Keratinocyte (primary cell): ENCODE data around the gene PIGC.

Source experiments
- EZH2 ChIP-seq: IDR thresholded peaks from one replicate; pipeline ENCODE4 v1.6.1; 2012; ENCODE audit warnings: inconsistent platforms, mild to moderate bottlenecking, low read length, moderate library complexity
- TF ChIP-seq, protein P1 (sequence below), 3 experiments: IDR thresholded peaks in 1 of 3; conservative IDR thresholded peaks in 1 of 3; optimal IDR thresholded peaks in 1 of 3; 2 replicates in 2 of 3; 3 replicates in 1 of 3; pipeline versions ENCODE3 to v1.5.1; 2011; ENCODE audit warnings: low read length in 3 of 3, mild to moderate bottlenecking in 3 of 3, moderate library complexity in 2 of 3, control low read depth in 1 of 3, inconsistent platforms in 1 of 3; ENCODE audit not compliant: insufficient read depth in 2 of 3; ENCODE audit errors: extremely low read depth in 1 of 3

DNA sequence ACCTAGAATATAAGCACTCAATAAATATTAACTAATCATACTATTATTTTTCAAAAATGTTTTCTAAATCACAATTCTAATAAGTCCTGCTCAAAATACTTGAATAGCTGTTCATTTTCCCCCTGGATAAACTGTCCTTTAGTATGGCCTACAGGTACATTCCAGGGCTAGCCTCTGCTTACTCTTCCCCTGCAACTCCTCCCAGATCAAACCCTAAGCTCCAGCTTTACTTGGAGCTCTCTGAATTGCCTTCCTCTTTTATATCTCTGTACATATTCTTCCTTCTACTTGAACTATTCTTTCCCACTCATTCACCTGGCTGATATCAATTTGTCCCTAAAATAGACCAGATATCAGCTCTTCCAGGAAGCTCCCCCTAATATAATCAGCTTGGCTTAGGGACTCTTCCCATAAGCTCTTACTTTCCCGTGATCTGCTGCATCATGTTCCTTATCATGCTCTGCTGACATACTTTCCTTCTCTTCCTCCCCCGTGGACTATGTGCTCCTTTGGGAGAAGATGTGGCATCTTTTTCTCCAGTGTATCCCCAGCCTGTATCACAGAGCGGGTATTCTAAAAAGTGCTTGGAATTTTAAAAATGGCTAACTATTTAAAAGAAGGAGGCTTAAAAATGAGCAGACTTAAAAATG lies 43.1 kb upstream of the PIGC start:
- TF ChIP-seq, protein P1, sequence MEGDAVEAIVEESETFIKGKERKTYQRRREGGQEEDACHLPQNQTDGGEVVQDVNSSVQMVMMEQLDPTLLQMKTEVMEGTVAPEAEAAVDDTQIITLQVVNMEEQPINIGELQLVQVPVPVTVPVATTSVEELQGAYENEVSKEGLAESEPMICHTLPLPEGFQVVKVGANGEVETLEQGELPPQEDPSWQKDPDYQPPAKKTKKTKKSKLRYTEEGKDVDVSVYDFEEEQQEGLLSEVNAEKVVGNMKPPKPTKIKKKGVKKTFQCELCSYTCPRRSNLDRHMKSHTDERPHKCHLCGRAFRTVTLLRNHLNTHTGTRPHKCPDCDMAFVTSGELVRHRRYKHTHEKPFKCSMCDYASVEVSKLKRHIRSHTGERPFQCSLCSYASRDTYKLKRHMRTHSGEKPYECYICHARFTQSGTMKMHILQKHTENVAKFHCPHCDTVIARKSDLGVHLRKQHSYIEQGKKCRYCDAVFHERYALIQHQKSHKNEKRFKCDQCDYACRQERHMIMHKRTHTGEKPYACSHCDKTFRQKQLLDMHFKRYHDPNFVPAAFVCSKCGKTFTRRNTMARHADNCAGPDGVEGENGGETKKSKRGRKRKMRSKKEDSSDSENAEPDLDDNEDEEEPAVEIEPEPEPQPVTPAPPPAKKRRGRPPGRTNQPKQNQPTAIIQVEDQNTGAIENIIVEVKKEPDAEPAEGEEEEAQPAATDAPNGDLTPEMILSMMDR (optimal IDR thresholded peaks at IDR 0.05 in 1 of 3, IDR thresholded peaks at IDR 0.05 in 1 of 3, conservative IDR thresholded peaks at IDR 0.05 in 1 of 3; ENCODE audit: extremely low read depth in 1 of 3, insufficient read depth in 2 of 3, low read length in 3 of 3), result no peak
- TF ChIP-seq EZH2, result no peak
